SK-N-MC (cell line): Measurements from ENCODE around the gene KRTAP21-2.

Experiments used
- EZH2 ChIP-seq: fragments of 200-600 bp; sonication (generic); IDR thresholded peaks from one replicate; pipeline ENCODE4 v1.6.1; 2017; ENCODE audit warnings: antibody characterized with exemption
- POLR2AphosphoS5 ChIP-seq: IDR thresholded peaks from 2 replicates; pipeline ENCODE4 v1.6.1; 2012; ENCODE audit warnings: mild to moderate bottlenecking, low read depth, low read length, borderline replicate concordance

GRCh38 chr21:30733026-30733425, 14.0 kb downstream of the KRTAP21-2 start:
- TF ChIP-seq EZH2 = no peak
- no peak for TF ChIP-seq POLR2AphosphoS5
